ENCODE measurements around the gene SLN.

GRCh38 chr11:107706531-107706930, 5.3 kb downstream of the SLN start:
- TF ChIP-seq CTCF (IDR thresholded peaks at IDR 0.05; ENCODE audit: low read length) (no peak), EZH2 (optimal IDR thresholded peaks at IDR 0.05; ENCODE audit: low read depth, low read length) (no peak), EZH2phosphoT487 (IDR thresholded peaks at IDR 0.05; ENCODE audit: low read length) (no peak)

All from MM.1S (cell line).